Colonic mucosa (tissue), 4 donors: ENCODE data around the gene LCA5L. TPM values are rescaled to one million over a fixed set of nuclear protein-coding genes. Genes with fewer than 3 reads are reported as not detected.

Experiments used
- DNase-seq: peaks from one replicate; pipeline ENCODE4 v3.0.0-alpha.2; 2020
- H3K27ac ChIP-seq: fragments of 200-600 bp; one replicate; pipeline ENCODE4 v1.8.0; 2021
- H3K27me3 ChIP-seq: fragments of 200-600 bp; one replicate; pipeline ENCODE4 v1.8.0; 2021
- H3K36me3 ChIP-seq: fragments of 200-600 bp; one replicate; pipeline ENCODE4 v1.8.0; 2021
- H3K4me1 ChIP-seq: fragments of 200-600 bp; one replicate; pipeline ENCODE4 v1.8.0; 2021; ENCODE audit warnings: mild to moderate bottlenecking
- H3K4me3 ChIP-seq: fragments of 200-600 bp; one replicate; pipeline ENCODE4 v1.8.0; 2021
- H3K9ac ChIP-seq, 2 donors: one replicate each; pipeline ENCODE4 v1.7.0; 2013; ENCODE audit warnings: control low read depth in 2 of 2, low read depth in 2 of 2, low read length in 2 of 2
- H3K9me3 ChIP-seq: fragments of 200-600 bp; one replicate; pipeline ENCODE4 v1.8.0; 2021
- intact Hi-C: fragments of 100-400 bp; cut with DNase I; formaldehyde crosslinking; loops from one replicate; pipeline ENCODE4 v1.14.1; 2022
- total RNA-seq, 2 donors: library from RNA; stranded (reverse); fragmentation: NEBNext Ultra II Directional in 1 of 2; extraction: Animal tissue kit (Norgen Biotek cat#: 25700) in 1 of 2; gene quantifications; one replicate each; pipeline ENCODE4 v1.2.1, GENCODE V29; 2021
- TF ChIP-seq, protein P1 (sequence below): fragments of 200-600 bp; IDR thresholded peaks from one replicate; pipeline ENCODE4 v1.8.0; 2022; ENCODE audit warnings: antibody characterized with exemption, mild to moderate bottlenecking
- donor health status: healthy.
- donor health status: DM: no; HTN: no; CAD: no.
- donor health status: DM: no; HTN: no; CAD: no.

Gene LCA5L
- total RNA-seq, 2 donors from 2014 or later, result 0.64 to 0.98 TPM

DNA sequence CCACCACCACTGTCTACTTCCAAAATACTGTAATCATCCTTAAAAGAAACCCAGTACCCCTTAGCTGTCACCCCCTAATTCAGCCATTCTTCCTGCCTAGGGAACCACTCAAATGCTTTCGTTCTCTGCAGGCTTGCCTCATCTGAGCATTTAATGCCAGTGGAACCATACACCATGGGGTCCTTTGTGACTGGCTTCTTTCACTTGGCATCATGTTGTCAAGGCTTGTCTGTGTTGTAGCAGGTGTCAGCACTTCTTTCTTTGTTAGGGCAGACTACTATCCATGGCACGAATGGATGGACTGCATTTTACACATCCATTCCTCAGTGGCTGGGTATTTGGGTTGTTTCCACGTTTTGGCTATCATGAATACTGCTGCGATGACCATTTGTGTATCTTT lies 34.7 kb upstream of the LCA5L start:
- intact Hi-C loops, result no loop called here
- no peak for DNase-seq
- TF ChIP-seq, protein P1, sequence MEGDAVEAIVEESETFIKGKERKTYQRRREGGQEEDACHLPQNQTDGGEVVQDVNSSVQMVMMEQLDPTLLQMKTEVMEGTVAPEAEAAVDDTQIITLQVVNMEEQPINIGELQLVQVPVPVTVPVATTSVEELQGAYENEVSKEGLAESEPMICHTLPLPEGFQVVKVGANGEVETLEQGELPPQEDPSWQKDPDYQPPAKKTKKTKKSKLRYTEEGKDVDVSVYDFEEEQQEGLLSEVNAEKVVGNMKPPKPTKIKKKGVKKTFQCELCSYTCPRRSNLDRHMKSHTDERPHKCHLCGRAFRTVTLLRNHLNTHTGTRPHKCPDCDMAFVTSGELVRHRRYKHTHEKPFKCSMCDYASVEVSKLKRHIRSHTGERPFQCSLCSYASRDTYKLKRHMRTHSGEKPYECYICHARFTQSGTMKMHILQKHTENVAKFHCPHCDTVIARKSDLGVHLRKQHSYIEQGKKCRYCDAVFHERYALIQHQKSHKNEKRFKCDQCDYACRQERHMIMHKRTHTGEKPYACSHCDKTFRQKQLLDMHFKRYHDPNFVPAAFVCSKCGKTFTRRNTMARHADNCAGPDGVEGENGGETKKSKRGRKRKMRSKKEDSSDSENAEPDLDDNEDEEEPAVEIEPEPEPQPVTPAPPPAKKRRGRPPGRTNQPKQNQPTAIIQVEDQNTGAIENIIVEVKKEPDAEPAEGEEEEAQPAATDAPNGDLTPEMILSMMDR, result no peak

DNA sequence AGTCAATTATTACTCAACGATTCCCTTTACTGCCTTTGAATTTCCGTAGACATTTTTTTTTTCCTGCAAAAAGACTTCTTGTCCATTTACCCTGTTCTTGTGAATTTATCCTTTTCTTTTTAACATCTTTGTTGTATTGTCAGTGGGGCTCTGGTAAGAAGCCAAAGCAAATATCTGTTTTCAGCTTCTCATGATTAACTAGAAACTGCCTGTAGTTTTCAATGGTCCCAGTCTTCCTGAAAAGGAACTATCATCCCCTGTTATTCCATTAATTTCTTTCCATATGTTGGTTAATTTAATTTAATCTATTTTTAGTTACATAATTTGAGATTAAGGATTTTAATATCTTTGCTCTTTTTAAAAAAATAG lies 34.2 kb upstream of the LCA5L start:
- TF ChIP-seq, protein P1, result no peak
- no peak for DNase-seq
- no peaks in the 10 kb centered on the region for H3K36me3 ChIP-seq
- no peaks in the 10 kb centered on the region for H3K27me3 ChIP-seq
- H3K9ac ChIP-seq, result no peak overlapping the region
- no peaks in the 10 kb centered on the region for H3K4me1 ChIP-seq
- no peak overlapping the region for H3K27ac ChIP-seq
- intact Hi-C loops, result no loop called here
- no peaks in the 10 kb centered on the region for H3K9me3 ChIP-seq
- no peak overlapping the region for H3K4me3 ChIP-seq

More for the DNA sequence above, 34.7 kb upstream of the LCA5L start:
- Histone ChIP-seq H3K4me3 (no peak overlapping the region), H3K36me3 (no peaks in the 10 kb centered on the region), H3K9me3 (no peaks in the 10 kb centered on the region), H3K27ac (no peak overlapping the region), H3K9ac (no peak overlapping the region), H3K27me3 (no peaks in the 10 kb centered on the region), H3K4me1 (no peaks in the 10 kb centered on the region)

DNA sequence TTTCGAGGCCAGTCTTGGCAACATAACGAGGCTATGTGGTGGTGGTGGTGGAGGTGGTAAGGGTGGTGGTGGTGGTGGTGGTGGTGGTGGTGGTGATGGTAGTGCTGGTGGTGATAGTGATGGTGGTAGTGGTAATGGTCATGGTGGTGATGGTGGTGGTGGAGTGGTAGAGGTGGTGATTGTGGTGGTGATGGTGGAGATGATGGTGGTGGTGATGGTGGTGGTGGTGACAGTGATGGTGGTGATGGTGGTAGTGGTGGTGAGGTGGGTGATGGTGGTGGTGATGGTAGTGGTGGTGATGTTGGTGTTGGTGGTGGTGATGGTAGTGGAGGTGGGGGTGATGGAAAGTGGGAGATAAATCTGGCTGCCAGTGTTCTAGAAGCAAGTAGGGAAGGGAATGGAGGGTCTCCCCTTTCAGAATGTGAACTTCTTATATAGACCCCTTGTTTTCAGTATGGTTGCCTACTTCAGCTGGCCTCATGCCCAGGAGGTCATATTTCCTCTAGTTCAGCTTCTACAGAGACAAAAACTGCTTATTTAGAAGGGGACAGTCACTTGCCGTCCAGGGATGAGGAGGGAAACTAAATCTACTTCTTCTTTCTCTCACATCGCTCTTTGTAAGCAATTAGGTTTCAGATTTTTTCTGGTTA lies 33.7 kb upstream of the LCA5L start:
- Histone ChIP-seq H3K36me3 (no peaks in the 10 kb centered on the region), H3K4me3 (no peak overlapping the region), H3K9me3 (no peaks in the 10 kb centered on the region), H3K27me3 (no peaks in the 10 kb centered on the region), H3K9ac (no peak overlapping the region), H3K27ac (no peak overlapping the region), H3K4me1 (no peaks in the 10 kb centered on the region)
- no peak for DNase-seq
- TF ChIP-seq, protein P1, result no peak
- intact Hi-C loops, result no loop called here

DNA sequence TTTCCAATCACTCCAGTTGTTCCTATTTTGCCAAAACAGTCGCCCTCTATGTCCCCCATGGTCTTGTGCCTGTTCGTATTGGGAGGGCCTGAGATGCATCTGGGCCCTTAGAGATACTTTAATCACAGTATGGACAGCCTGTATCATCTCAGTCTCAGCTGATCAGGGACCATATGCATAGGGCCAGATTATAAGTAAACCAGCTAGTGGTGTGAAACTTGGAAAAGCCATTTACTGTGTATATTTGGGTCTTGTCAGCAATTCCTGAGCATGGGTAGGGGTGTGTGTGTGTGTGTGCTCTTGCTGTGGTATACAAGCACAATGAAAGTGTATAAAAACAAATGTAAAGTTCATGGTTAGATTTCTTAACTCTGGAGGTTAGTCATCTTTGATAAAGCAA lies 29.0 kb upstream of the LCA5L start:
- intact Hi-C loops, result no loop called here

DNA sequence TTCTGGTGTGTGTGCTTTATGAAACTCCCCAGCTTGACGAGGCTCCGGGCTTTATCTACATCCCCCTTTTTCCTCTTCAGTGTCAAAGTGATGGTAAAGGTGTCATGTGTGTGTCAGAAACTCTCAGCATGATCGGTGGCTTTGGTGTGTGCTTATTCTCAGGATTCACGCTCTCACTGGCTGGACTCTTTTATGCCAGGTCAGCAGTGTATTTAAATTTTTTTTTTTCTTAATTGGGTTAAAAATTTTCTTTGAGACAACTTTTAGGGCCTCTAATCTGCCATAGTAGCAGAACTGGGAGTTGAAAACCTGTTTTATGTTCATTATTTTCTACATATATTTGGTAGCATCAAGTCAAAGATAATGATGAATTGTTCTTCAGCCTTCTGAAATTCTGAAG lies 27.2 kb upstream of the LCA5L start:
- no peaks in the 10 kb centered on the region for H3K27me3 ChIP-seq
- H3K36me3 ChIP-seq, result no peaks in the 10 kb centered on the region
- H3K4me1 ChIP-seq, result no peaks in the 10 kb centered on the region
- no peak overlapping the region for H3K4me3 ChIP-seq
- H3K9me3 ChIP-seq, result no peaks in the 10 kb centered on the region
- H3K27ac ChIP-seq, result no peak overlapping the region
- no peak for DNase-seq
- no peak overlapping the region for H3K9ac ChIP-seq
- intact Hi-C loops, result no loop called here
- TF ChIP-seq, protein P1, result no peak

More for the DNA sequence above, 29.0 kb upstream of the LCA5L start:
- no peaks in the 10 kb centered on the region for H3K27me3 ChIP-seq
- H3K36me3 ChIP-seq, result no peaks in the 10 kb centered on the region
- no peak overlapping the region for H3K9ac ChIP-seq
- H3K4me3 ChIP-seq, result no peak overlapping the region
- no peaks in the 10 kb centered on the region for H3K4me1 ChIP-seq
- TF ChIP-seq, protein P1, result no peak
- DNase-seq, result no peak
- no peaks in the 10 kb centered on the region for H3K9me3 ChIP-seq
- no peak overlapping the region for H3K27ac ChIP-seq
